ENCODE results near the gene IDH3A. TPM values are rescaled to one million over a fixed set of nuclear protein-coding genes. Genes with fewer than 3 reads are reported as not detected.

Gene IDH3A
- total RNA-seq, 1 experiment from 2014 or later: 116 TPM

DNA sequence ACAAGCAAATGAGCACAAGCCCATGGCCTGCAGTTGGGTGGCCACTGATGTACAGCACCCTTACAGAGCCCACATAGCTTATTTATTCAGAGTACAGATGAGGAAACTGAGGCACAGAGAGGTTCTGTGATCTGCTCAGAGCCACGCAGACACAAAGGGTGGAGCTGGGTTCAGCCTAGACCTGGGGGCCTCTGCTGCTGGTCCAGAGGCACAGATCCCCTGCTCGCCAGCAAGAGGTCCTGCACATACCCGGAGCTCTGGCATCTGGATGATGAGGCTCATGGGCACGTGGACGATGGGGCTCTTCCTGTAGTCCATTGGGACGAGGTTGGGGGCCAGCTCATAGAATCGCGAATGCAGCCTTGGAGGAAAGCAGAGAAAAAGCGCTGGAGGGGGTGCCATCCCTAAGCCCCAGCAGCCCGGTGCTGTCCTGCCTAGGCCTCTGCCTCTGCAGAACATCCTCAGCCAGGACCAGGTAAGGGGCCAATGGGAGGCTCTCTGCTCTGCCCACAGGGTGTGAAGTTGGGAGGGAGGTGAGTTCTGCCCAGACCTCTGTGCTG is 38.2 kb upstream of the IDH3A start:
- Histone ChIP-seq H3K36me3 (ENCODE audit: control insufficient read depth, insufficient read depth, low read length) (no peaks in the 10 kb centered on the region), H3K27me3 (ENCODE audit: control insufficient read depth, insufficient read depth, low read length) (no peaks in the 10 kb centered on the region), H3K27ac (ENCODE audit: low read length) (no peak overlapping the region), H3K9me3 (ENCODE audit: control insufficient read depth, insufficient read depth, low read depth, low read length) (no peaks in the 10 kb centered on the region), H3K4me3 (ENCODE audit: low read depth in 2 of 2, low read length in 2 of 2) (no peak overlapping the region), H3K4me1 (ENCODE audit: control insufficient read depth, insufficient read depth, low read length) (no peaks in the 10 kb centered on the region)
- TF ChIP-seq SIN3A (IDR thresholded peaks at IDR 0.05; ENCODE audit: borderline replicate concordance, insufficient read depth, low read depth, low read length) (no peak), POLR2AphosphoS5 (IDR thresholded peaks at IDR 0.05; ENCODE audit: low read depth, low read length) (no peak), TCF7L2 (IDR thresholded peaks at IDR 0.05; ENCODE audit: low read depth, low read length) (no peak)
- TF ChIP-seq, protein P1, sequence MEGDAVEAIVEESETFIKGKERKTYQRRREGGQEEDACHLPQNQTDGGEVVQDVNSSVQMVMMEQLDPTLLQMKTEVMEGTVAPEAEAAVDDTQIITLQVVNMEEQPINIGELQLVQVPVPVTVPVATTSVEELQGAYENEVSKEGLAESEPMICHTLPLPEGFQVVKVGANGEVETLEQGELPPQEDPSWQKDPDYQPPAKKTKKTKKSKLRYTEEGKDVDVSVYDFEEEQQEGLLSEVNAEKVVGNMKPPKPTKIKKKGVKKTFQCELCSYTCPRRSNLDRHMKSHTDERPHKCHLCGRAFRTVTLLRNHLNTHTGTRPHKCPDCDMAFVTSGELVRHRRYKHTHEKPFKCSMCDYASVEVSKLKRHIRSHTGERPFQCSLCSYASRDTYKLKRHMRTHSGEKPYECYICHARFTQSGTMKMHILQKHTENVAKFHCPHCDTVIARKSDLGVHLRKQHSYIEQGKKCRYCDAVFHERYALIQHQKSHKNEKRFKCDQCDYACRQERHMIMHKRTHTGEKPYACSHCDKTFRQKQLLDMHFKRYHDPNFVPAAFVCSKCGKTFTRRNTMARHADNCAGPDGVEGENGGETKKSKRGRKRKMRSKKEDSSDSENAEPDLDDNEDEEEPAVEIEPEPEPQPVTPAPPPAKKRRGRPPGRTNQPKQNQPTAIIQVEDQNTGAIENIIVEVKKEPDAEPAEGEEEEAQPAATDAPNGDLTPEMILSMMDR (IDR thresholded peaks at IDR 0.05): no peak
- TF ChIP-seq, protein P2, sequence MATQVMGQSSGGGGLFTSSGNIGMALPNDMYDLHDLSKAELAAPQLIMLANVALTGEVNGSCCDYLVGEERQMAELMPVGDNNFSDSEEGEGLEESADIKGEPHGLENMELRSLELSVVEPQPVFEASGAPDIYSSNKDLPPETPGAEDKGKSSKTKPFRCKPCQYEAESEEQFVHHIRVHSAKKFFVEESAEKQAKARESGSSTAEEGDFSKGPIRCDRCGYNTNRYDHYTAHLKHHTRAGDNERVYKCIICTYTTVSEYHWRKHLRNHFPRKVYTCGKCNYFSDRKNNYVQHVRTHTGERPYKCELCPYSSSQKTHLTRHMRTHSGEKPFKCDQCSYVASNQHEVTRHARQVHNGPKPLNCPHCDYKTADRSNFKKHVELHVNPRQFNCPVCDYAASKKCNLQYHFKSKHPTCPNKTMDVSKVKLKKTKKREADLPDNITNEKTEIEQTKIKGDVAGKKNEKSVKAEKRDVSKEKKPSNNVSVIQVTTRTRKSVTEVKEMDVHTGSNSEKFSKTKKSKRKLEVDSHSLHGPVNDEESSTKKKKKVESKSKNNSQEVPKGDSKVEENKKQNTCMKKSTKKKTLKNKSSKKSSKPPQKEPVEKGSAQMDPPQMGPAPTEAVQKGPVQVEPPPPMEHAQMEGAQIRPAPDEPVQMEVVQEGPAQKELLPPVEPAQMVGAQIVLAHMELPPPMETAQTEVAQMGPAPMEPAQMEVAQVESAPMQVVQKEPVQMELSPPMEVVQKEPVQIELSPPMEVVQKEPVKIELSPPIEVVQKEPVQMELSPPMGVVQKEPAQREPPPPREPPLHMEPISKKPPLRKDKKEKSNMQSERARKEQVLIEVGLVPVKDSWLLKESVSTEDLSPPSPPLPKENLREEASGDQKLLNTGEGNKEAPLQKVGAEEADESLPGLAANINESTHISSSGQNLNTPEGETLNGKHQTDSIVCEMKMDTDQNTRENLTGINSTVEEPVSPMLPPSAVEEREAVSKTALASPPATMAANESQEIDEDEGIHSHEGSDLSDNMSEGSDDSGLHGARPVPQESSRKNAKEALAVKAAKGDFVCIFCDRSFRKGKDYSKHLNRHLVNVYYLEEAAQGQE (IDR thresholded peaks at IDR 0.05; ENCODE audit: insufficient read depth in 1 of 2, low read depth in 2 of 2, low read length in 1 of 2): no peak
- in situ Hi-C loops (cut with HindIII; ENCODE audit: low pct_unique_long_range_greater_than_20kb, low sequenced_read_pairs): no loop called here
- DNase-seq (ENCODE audit: low read depth, low spot score) (no peak), ATAC-seq (no peak)
- intact Hi-C loops (cut with micrococcal nuclease; ENCODE audit: unreplicated experiment): loop anchor here (5.0 kb wide), 1 partner anchor 86 kb away; no protein-coding TSS in a partner anchor
- ChIA-PET CTCF (interaction anchor here (0.6 to 1.4 kb wide), 3 partner anchors 17 to 152 kb away, joined by 4 to 5 read pairs (median 4); no protein-coding TSS in a partner anchor), POLR2A (interaction anchor here (0.6 kb wide), 1 partner anchor 131 kb away, joined by 3 read pairs; no protein-coding TSS in a partner anchor)
- BruUV-seq (replicated peaks): no TSS peak

DNA sequence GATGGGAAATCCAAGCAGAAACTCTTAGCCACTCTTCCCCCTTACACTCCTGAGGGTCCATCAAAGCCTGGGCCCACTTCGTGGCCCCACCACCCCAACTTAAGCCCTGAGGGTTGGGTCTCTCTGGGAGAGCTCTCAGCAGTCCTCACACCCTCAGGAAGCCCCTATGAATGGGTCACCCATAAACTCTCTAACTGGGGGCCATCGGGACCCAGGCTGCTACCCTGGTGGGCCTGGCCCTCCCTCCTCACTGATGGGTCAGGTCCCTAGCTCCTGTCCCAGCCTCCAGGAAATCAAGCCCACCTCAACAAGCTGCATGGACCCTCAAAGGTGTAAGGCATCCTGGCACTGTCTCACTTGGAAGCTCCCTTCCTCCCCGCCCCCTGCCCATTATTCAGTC is 37.4 kb upstream of the IDH3A start:
- ChIA-PET POLR2A (no interaction called here), CTCF (interaction anchor here (0.7 to 0.8 kb wide), 3 partner anchors 10 to 129 kb away, joined by 3 to 4 read pairs (median 4); no protein-coding TSS in a partner anchor)
- Histone ChIP-seq H3K27me3 (ENCODE audit: control insufficient read depth, insufficient read depth, low read length) (no peaks in the 10 kb centered on the region), H3K36me3 (ENCODE audit: control insufficient read depth, insufficient read depth, low read length) (no peaks in the 10 kb centered on the region), H3K9me3 (ENCODE audit: control insufficient read depth, insufficient read depth, low read depth, low read length) (no peaks in the 10 kb centered on the region), H3K27ac (ENCODE audit: low read length) (no peak overlapping the region), H3K4me1 (ENCODE audit: control insufficient read depth, insufficient read depth, low read length) (no peaks in the 10 kb centered on the region), H3K4me3 (ENCODE audit: low read depth in 2 of 2, low read length in 2 of 2) (no peak overlapping the region)
- intact Hi-C loops (cut with micrococcal nuclease; ENCODE audit: unreplicated experiment) (loop anchor here (2.0 to 5.0 kb wide), 2 partner anchors 86 to 129 kb away; no protein-coding TSS in a partner anchor), in situ Hi-C loops (cut with HindIII; ENCODE audit: low pct_unique_long_range_greater_than_20kb, low sequenced_read_pairs) (no loop called here)
- ATAC-seq (no peak), DNase-seq (ENCODE audit: low read depth, low spot score) (no peak)
- no TSS peak for BruUV-seq (replicated peaks)
- TF ChIP-seq SIN3A (IDR thresholded peaks at IDR 0.05; ENCODE audit: borderline replicate concordance, insufficient read depth, low read depth, low read length) (no peak), POLR2AphosphoS5 (IDR thresholded peaks at IDR 0.05; ENCODE audit: low read depth, low read length) (no peak), TCF7L2 (IDR thresholded peaks at IDR 0.05; ENCODE audit: low read depth, low read length) (no peak)
- TF ChIP-seq, protein P1 (IDR thresholded peaks at IDR 0.05): no peak
- TF ChIP-seq, protein P2 (IDR thresholded peaks at IDR 0.05; ENCODE audit: insufficient read depth in 1 of 2, low read depth in 2 of 2, low read length in 1 of 2): no peak
